NCI-H526 (cell line): ENCODE results near the gene RAB44.

Source experiments
- DNase-seq, 2 experiments: peaks; one replicate each; lab custom pipeline; 2025; lab: John Stamatoyannopoulos, UW

RAB44 gene

GRCh38 chr6:36771145-36771544 is 73.5 kb downstream of the RAB44 start:
- DNase-seq: no peak

GRCh38 chr6:36772397-36772796 is 74.8 kb downstream of the RAB44 start:
- no peak for DNase-seq

- DNase-seq: no peak
These were observed 76.7 kb downstream of the RAB44 start for GRCh38 chr6:36774331-36774730.

- DNase-seq: no peak
These were observed 78.5 kb downstream of the RAB44 start for GRCh38 chr6:36776167-36776566.

- DNase-seq: no peak
These were observed 80.2 kb downstream of the RAB44 start for GRCh38 chr6:36777801-36778200.

- no peak for DNase-seq
These were observed 81.6 kb downstream of the RAB44 start for GRCh38 chr6:36779227-36779626.

GRCh38 chr6:36780442-36781177 is 83.0 kb downstream of the RAB44 start:
- DNase-seq: no peak

- DNase-seq: no peak
These were observed 84.0 kb downstream of the RAB44 start for GRCh38 chr6:36781669-36782068.
